GM23338 (cell line): ENCODE measurements around the gene LRRC3C. TPM values are rescaled to one million over a fixed set of nuclear protein-coding genes. Genes with fewer than 3 reads are reported as not detected.

Experiments
- ATAC-seq: fragments of 200-7000 bp; cut with Tn5 transposase; 3 replicates; pipeline ENCODE4 v1.9.1; 2020
- DNase-seq: peaks from one replicate; pipeline ENCODE4 v3.0.0-alpha.2; 2015; ENCODE audit warnings: low spot score
- H2AFZ ChIP-seq: fragments of 200-600 bp; sonication (generic); 2 replicates; pipeline ENCODE4 v1.8.0; 2016; ENCODE audit warnings: antibody characterized with exemption, mild to moderate bottlenecking, moderate library complexity
- H3F3A ChIP-seq: fragments of 200-600 bp; sonication (generic); replicated peaks from 2 replicates; pipeline ENCODE4 v1.8.0; 2017; ENCODE audit warnings: antibody characterized with exemption, mixed run types, low read depth
- H3K27ac ChIP-seq: fragments of 200-600 bp; sonication (generic); 2 replicates; pipeline ENCODE4 v1.6.1; 2016; ENCODE audit warnings: low read depth
- H3K27me3 ChIP-seq: fragments of 200-600 bp; sonication (generic); 2 replicates; pipeline ENCODE4 v1.8.0; 2016; ENCODE audit warnings: mild to moderate bottlenecking, mixed run types, moderate library complexity; ENCODE audit not compliant: insufficient read depth
- H3K36me3 ChIP-seq: fragments of 200-600 bp; sonication (generic); 2 replicates; pipeline ENCODE4 v1.8.0; 2016; ENCODE audit warnings: mild to moderate bottlenecking; ENCODE audit not compliant: insufficient read depth
- H3K4me1 ChIP-seq: fragments of 200-600 bp; sonication (generic); 2 replicates; pipeline ENCODE4 v1.8.0; 2016; ENCODE audit warnings: mild to moderate bottlenecking, moderate library complexity; ENCODE audit not compliant: insufficient read depth
- H3K4me2 ChIP-seq: fragments of 200-600 bp; sonication (generic); 2 replicates; pipeline ENCODE4 v1.7.1; 2017; ENCODE audit warnings: mixed run types
- H3K4me3 ChIP-seq: fragments of 200-600 bp; sonication (generic); 2 replicates; pipeline ENCODE4 v1.6.1; 2016; ENCODE audit warnings: mixed run types
- H3K79me2 ChIP-seq: fragments of 200-600 bp; sonication (generic); replicated peaks from 2 replicates; pipeline ENCODE4 v1.8.0; 2017; ENCODE audit warnings: mild to moderate bottlenecking; ENCODE audit not compliant: insufficient read depth
- H3K9me2 ChIP-seq: fragments of 200-600 bp; sonication (generic); 2 replicates; pipeline ENCODE4 v1.8.0; 2017; ENCODE audit not compliant: insufficient read depth
- H4K20me1 ChIP-seq: fragments of 200-600 bp; sonication (generic); replicated peaks from 2 replicates; pipeline ENCODE4 v1.8.0; 2017; ENCODE audit warnings: mild to moderate bottlenecking; ENCODE audit not compliant: insufficient read depth
- H3K27ac Mint-ChIP-seq: 2 replicates; pipeline ENCODE4 v1.8.0; 2020; ENCODE audit warnings: inconsistent platforms, mild to moderate bottlenecking, moderate library complexity, mixed read lengths
- H3K27me3 Mint-ChIP-seq: 3 replicates; pipeline ENCODE4 v1.8.0; 2022; ENCODE audit warnings: low read depth, mild to moderate bottlenecking, moderate library complexity, mixed read lengths, inconsistent platforms; ENCODE audit not compliant: insufficient read depth, poor library complexity
- H3K36me3 Mint-ChIP-seq: 3 replicates; pipeline ENCODE4 v1.8.0; 2021; ENCODE audit warnings: low read depth, mild to moderate bottlenecking, inconsistent platforms, moderate library complexity, mixed read lengths
- H3K4me1 Mint-ChIP-seq: 3 replicates; pipeline ENCODE4 v1.8.0; 2020; ENCODE audit warnings: mild to moderate bottlenecking, inconsistent platforms, mixed read lengths
- H3K4me3 Mint-ChIP-seq: 3 replicates; pipeline ENCODE4 v1.8.0; 2021; ENCODE audit warnings: moderate library complexity, mild to moderate bottlenecking, inconsistent platforms, mixed read lengths
- H3K9me3 Mint-ChIP-seq: 3 replicates; pipeline ENCODE4 v1.8.0; 2020; ENCODE audit warnings: moderate library complexity, mild to moderate bottlenecking, inconsistent platforms, mixed read lengths
- CREB1 ChIP-seq: fragments of 250-450 bp; sonication (Bioruptor Pico); IDR thresholded peaks from 2 replicates; pipeline ENCODE4 v1.5.0; 2020; ENCODE audit warnings: low read depth, mild to moderate bottlenecking, moderate library complexity
- EZH2 ChIP-seq: fragments of 200-600 bp; sonication (generic); IDR thresholded peaks from one replicate; pipeline ENCODE4 v1.8.0; 2017; ENCODE audit warnings: antibody characterized with exemption, mild to moderate bottlenecking, low read depth; ENCODE audit not compliant: unreplicated experiment
- JUNB ChIP-seq: IDR thresholded peaks from one replicate; pipeline ENCODE4 v1.6.1; 2016; ENCODE audit warnings: antibody characterized with exemption; ENCODE audit not compliant: unreplicated experiment
- NANOG ChIP-seq: IDR thresholded peaks from 2 replicates; pipeline ENCODE4 v1.6.1; 2016; ENCODE audit warnings: antibody characterized with exemption, borderline replicate concordance
- POLR2AphosphoS5 ChIP-seq: IDR thresholded peaks from 2 replicates; pipeline ENCODE4 v1.6.1; 2016; ENCODE audit warnings: antibody characterized with exemption, low read depth
- STAT1 ChIP-seq: IDR thresholded peaks from one replicate; pipeline ENCODE4 v1.6.1; 2016; ENCODE audit warnings: antibody characterized with exemption; ENCODE audit not compliant: unreplicated experiment
- ZNF331 ChIP-seq: fragments of 250-450 bp; sonication (Bioruptor Pico); IDR thresholded peaks from 2 replicates; pipeline ENCODE4 v1.5.0; 2020; ENCODE audit warnings: low read depth, mild to moderate bottlenecking, moderate library complexity
- ZNF462 ChIP-seq: fragments of 250-450 bp; sonication (Bioruptor Pico); IDR thresholded peaks from 2 replicates; pipeline ENCODE4 v1.5.0; 2020; ENCODE audit warnings: mild to moderate bottlenecking, moderate library complexity
- polyA plus RNA-seq: library from polyadenylated mRNA; unstranded; fragments of >200 nt; fragmentation: Nextera tagmentation; extraction: Ambion mirVana; gene quantifications from 2 replicates; pipeline ENCODE4 v1.2.1, GENCODE V29; 2016
- total RNA-seq: library from RNA; depleted of rRNA; stranded (reverse); fragments of >200 nt; shearing (Covaris generic); gene quantifications from 2 replicates; pipeline ENCODE4 v1.2.3, GENCODE V29; 2014
- TF ChIP-seq, protein P1 (sequence below): IDR thresholded peaks from 2 replicates; pipeline ENCODE4 v1.6.1; 2016; ENCODE audit warnings: antibody characterized with exemption
- TF ChIP-seq, protein P2 (sequence below), 2 experiments: fragments of 200-600 bp in 1 of 2; sonication (generic) in 1 of 2; conservative IDR thresholded peaks; 2 replicates each; pipeline versions ENCODE4 v1.5.1 to v1.6.1; 2016 to 2017; ENCODE audit warnings: antibody characterized with exemption in 2 of 2, low read depth in 2 of 2, mild to moderate bottlenecking in 2 of 2, moderate library complexity in 1 of 2
- TF ChIP-seq, protein P3 (sequence below): IDR thresholded peaks from one replicate; pipeline ENCODE4 v1.6.1; 2018; ENCODE audit warnings: antibody characterized with exemption; ENCODE audit not compliant: unreplicated experiment

Gene LRRC3C
- total and polyA plus RNA-seq, 2 experiments from 2014 or later: 0.24 TPM; not detected in 1

DNA sequence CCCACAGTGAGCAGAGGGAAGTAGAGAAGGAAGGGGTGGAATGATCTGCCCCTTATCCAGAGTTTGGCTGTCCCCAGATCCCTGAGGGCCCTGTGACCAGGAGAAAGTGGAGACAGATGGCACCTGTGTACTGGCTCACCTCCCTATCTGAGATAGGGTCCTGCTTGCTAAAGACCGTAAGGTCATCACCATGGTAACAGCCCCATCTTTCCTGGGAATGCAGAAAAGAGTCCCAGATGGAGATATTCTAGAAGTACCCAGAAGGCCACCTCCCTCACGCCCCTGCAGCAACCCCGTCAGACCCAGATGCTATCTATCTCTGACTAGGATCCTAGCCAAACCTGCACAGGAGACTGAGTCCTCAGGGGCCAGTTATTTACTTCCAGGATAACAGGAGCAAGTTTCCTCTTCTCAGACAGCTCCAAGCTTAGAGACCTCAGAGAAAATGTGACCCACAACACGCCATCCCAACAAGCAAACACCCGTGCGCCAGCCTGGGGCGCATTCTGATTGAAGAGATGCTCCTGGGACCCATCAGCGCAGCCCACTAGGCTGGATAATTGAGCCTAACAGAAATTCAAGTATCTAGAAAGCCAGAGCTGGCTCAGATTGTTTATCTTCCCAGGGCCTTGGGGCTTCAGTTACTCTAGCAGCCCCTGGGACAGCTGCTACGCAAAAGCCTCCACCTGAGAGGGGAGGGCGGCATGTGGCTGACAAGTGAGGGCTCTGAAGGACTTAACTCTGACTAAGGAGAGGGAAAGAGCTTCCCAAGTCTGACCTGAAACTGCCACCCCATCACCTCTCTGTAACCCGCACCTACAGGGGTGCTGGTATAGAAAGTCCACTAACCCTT, 2.0 kb upstream of the LRRC3C start:
- peaks cover 5% of the 10 kb centered on the region for H3K27me3 Mint-ChIP-seq
- Histone ChIP-seq H3K79me2 (peaks cover 32% of the 10 kb centered on the region), H3K4me2 (peak overlapping the region; percentile 93; the same call in 1 of the 2 replicates), H2AFZ (no peak overlapping the region), H3K36me3 (peaks cover 5% of the 10 kb centered on the region; the same call in 1 of the 2 replicates), H3K4me3 (peak overlapping the region; percentile 97; the same call in 1 of the 2 replicates), H3F3A (peaks cover 7% of the 10 kb centered on the region), H3K9me2 (no peaks in the 10 kb centered on the region), H3K27ac (no peak overlapping the region), H4K20me1 (peaks cover 17% of the 10 kb centered on the region), H3K27me3 (no peaks in the 10 kb centered on the region), H3K4me1 (peaks cover 15% of the 10 kb centered on the region)
- H3K36me3 Mint-ChIP-seq: peaks cover 28% of the 10 kb centered on the region
- no peak overlapping the region for H3K27ac Mint-ChIP-seq
- H3K4me1 Mint-ChIP-seq: peaks cover 42% of the 10 kb centered on the region
- DNase-seq (peak; percentile 24), ATAC-seq (no peak)
- TF ChIP-seq ZNF462 (CRISPR knock-in tag): no peak
- no peak for TF ChIP-seq NANOG
- TF ChIP-seq STAT1: no peak
- TF ChIP-seq ZNF331: no peak
- TF ChIP-seq, protein P1, sequence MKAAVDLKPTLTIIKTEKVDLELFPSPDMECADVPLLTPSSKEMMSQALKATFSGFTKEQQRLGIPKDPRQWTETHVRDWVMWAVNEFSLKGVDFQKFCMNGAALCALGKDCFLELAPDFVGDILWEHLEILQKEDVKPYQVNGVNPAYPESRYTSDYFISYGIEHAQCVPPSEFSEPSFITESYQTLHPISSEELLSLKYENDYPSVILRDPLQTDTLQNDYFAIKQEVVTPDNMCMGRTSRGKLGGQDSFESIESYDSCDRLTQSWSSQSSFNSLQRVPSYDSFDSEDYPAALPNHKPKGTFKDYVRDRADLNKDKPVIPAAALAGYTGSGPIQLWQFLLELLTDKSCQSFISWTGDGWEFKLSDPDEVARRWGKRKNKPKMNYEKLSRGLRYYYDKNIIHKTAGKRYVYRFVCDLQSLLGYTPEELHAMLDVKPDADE: no peak
- TF ChIP-seq CREB1 (CRISPR knock-in tag): no peak
- no peak for TF ChIP-seq EZH2
- TF ChIP-seq, protein P2, sequence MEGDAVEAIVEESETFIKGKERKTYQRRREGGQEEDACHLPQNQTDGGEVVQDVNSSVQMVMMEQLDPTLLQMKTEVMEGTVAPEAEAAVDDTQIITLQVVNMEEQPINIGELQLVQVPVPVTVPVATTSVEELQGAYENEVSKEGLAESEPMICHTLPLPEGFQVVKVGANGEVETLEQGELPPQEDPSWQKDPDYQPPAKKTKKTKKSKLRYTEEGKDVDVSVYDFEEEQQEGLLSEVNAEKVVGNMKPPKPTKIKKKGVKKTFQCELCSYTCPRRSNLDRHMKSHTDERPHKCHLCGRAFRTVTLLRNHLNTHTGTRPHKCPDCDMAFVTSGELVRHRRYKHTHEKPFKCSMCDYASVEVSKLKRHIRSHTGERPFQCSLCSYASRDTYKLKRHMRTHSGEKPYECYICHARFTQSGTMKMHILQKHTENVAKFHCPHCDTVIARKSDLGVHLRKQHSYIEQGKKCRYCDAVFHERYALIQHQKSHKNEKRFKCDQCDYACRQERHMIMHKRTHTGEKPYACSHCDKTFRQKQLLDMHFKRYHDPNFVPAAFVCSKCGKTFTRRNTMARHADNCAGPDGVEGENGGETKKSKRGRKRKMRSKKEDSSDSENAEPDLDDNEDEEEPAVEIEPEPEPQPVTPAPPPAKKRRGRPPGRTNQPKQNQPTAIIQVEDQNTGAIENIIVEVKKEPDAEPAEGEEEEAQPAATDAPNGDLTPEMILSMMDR (conservative IDR thresholded peaks at IDR 0.05; ENCODE audit: low read depth in 2 of 2): no peak
- TF ChIP-seq JUNB: no peak
- TF ChIP-seq POLR2AphosphoS5: no peak
- TF ChIP-seq, protein P3, sequence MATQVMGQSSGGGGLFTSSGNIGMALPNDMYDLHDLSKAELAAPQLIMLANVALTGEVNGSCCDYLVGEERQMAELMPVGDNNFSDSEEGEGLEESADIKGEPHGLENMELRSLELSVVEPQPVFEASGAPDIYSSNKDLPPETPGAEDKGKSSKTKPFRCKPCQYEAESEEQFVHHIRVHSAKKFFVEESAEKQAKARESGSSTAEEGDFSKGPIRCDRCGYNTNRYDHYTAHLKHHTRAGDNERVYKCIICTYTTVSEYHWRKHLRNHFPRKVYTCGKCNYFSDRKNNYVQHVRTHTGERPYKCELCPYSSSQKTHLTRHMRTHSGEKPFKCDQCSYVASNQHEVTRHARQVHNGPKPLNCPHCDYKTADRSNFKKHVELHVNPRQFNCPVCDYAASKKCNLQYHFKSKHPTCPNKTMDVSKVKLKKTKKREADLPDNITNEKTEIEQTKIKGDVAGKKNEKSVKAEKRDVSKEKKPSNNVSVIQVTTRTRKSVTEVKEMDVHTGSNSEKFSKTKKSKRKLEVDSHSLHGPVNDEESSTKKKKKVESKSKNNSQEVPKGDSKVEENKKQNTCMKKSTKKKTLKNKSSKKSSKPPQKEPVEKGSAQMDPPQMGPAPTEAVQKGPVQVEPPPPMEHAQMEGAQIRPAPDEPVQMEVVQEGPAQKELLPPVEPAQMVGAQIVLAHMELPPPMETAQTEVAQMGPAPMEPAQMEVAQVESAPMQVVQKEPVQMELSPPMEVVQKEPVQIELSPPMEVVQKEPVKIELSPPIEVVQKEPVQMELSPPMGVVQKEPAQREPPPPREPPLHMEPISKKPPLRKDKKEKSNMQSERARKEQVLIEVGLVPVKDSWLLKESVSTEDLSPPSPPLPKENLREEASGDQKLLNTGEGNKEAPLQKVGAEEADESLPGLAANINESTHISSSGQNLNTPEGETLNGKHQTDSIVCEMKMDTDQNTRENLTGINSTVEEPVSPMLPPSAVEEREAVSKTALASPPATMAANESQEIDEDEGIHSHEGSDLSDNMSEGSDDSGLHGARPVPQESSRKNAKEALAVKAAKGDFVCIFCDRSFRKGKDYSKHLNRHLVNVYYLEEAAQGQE: no peak
- H3K4me3 Mint-ChIP-seq: peak overlapping the region; percentile 85
- H3K9me3 Mint-ChIP-seq: no peaks in the 10 kb centered on the region
